Tongue (tissue), 2 donors: ENCODE results near the gene AR. TPM values are rescaled to one million over a fixed set of nuclear protein-coding genes. Genes with fewer than 3 reads are reported as not detected.

Experiments used
- DNase-seq: peaks from one replicate; pipeline ENCODE4 v3.0.0-alpha.2; 2015
- total RNA-seq: library from RNA; depleted of rRNA; stranded (reverse); fragments of >200 nt; gene quantifications from one replicate; pipeline ENCODE4 v1.2.3, GENCODE V29; 2014

The AR gene
- total RNA-seq: 9.3 TPM

- DNase-seq: peak; percentile 80
These were observed at the start of gene AR for GRCh38 chrX:67543818-67544217. TSS of gene AR (plus strand) at chrX:67544021. CDS start at chrX:67545147, 1,126 bp downstream.

GRCh38 chrX:67500617-67501016, 43.2 kb upstream of the AR start:
- no peak for DNase-seq

- no peak for DNase-seq
These were observed 40.8 kb upstream of the AR start for GRCh38 chrX:67503004-67503403.

GRCh38 chrX:67503453-67503852, 40.4 kb upstream of the AR start:
- no peak for DNase-seq

GRCh38 chrX:67520671-67521070, 23.1 kb upstream of the AR start:
- DNase-seq: no peak

- DNase-seq: peak; percentile 69
These were observed 20.7 kb upstream of the AR start for GRCh38 chrX:67523002-67523681.

GRCh38 chrX:67523932-67524331, 19.9 kb upstream of the AR start:
- peak; percentile 24 for DNase-seq

- DNase-seq: peak; percentile 0
These were observed 19.4 kb upstream of the AR start for GRCh38 chrX:67524428-67524827.

- DNase-seq: no peak
These were observed 18.7 kb upstream of the AR start for GRCh38 chrX:67524950-67525691.

GRCh38 chrX:67536564-67536963, 7.3 kb upstream of the AR start:
- no peak for DNase-seq

- no peak for DNase-seq
These were observed 5.4 kb upstream of the AR start for GRCh38 chrX:67538383-67538782.

GRCh38 chrX:67544281-67545035, 637 bp downstream of the AR start:
- peak; percentile 41 for DNase-seq

- DNase-seq: peak; percentile 49
These were observed 1.4 kb downstream of the AR start for GRCh38 chrX:67545036-67545821.

GRCh38 chrX:67545893-67546495, 2.2 kb downstream of the AR start:
- DNase-seq: peak; percentile 32

- DNase-seq: peak; percentile 1
These were observed 2.9 kb downstream of the AR start for GRCh38 chrX:67546496-67547423.

GRCh38 chrX:67555578-67556203, 11.9 kb downstream of the AR start:
- peak; percentile 3 for DNase-seq

- DNase-seq: no peak
These were observed 14.4 kb downstream of the AR start for GRCh38 chrX:67558267-67558666.

- DNase-seq: peak; percentile 45
These were observed 19.9 kb downstream of the AR start for GRCh38 chrX:67563469-67564448.

- no peak for DNase-seq
These were observed 20.7 kb downstream of the AR start for GRCh38 chrX:67564475-67564874.
